Measurements from ENCODE around the gene UNG.

UNG gene

DNA sequence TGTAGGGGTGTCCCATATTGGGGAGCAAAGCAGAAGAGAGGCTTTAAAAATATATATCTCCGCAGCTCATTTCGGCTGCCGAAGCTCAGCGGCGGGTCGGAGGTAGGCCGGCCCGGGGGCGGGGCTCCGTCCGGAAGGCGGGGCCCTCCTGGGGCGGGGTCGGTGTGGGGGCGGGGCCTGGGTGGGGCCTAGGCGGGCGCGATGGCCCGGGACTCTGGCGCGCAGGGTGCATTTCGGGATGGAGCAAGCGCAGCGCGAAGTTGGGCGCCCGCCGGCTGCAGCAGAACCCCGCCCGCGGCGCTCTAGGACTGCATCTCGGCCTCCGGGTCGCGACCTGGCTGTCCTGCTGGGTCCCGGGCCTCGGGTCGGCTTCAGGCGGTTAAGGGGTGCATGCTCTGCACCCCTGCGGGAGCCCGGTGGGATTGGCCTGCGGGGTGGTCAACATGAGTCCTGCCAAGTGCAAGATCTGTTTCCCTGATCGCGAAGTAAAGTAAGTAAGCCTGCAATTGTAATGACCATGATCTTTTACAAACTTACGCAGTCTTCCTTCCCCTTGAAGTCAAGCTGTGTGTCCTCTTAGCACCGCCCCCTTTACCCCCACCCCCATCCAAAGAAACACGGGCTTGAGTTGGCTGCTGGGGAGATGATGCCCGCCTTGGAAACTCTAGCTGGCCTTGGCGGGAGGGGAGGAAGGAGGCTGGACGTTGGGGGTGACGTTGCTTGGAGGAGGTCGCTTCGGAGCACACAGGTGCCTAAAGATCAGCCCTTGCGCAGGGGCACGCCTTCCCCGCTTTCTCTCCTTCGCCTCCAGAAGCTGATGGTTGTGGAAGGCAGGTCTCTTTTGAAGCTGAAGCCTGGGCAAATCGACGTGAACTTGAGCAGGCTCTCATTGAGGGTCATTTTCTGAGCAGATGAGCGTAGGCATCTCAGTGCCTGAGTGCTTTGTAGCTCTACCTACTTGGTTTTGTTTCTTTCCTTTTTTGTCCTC lies 57.3 kb downstream of the UNG start:
- DNase-seq (ENCODE audit: low read depth), result peak; percentile 68

DNA sequence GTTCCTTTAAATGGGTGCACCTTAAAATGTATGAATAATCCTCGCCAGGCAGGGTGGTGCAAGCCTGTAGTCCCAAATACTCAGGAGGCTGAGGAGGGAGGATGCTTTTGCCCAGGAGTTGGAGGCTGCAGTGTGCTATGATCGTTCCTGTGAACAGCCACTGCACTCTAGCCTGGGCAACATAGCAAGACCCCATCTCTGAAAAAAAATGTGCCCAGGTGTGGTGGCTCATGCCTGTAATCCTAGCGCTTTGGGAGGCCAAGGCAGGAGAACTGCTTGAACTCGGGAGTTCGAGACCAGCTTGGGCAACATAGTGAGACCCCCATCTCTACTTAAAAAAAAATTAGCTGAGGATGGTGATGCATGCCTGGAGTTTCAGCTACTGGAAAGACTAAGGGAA lies 58.6 kb downstream of the UNG start:
- no peak for DNase-seq (ENCODE audit: low read depth)

DNA sequence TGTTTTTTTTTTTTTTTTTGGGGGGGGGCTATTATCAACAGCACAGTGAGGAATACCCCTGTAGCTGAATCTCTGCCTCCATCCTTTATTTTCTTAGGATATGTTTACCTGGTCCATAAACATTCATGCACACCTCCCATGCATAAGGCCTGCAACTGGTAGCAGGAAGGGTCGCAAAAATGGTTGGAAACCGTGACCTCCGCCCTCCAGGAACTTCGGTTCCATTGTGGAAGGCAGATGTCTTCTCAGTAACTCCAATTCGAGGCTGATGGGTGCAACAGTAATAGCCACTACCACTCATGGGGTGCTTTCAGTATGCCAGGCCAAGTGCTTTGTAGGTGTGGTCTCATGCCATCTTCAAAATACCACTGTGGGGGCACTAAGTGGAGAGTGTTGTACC lies 59.2 kb downstream of the UNG start:
- no peak for DNase-seq (ENCODE audit: low read depth)

- DNase-seq (ENCODE audit: low read depth), result peak; percentile 10
Measured at GRCh38 chr12:109157986-109158385, 60.6 kb downstream of the UNG start.

- DNase-seq (ENCODE audit: low read depth), result no peak
Measured at GRCh38 chr12:109160433-109160832, 63.0 kb downstream of the UNG start.
